22Rv1 (cell line): ENCODE results near the gene LSP1.

Experiments used
- ZFX ChIP-seq: fragments of 450-650 bp; IDR thresholded peaks from 2 replicates; pipeline ENCODE4 v1.6.1; 2017; ENCODE audit warnings: antibody characterized with exemption, borderline replicate concordance
- TF ChIP-seq, protein P1 (sequence below): fragments of 450-650 bp; IDR thresholded peaks from 2 replicates; pipeline ENCODE4 v1.5.1; 2017; ENCODE audit warnings: mild to moderate bottlenecking

- TF ChIP-seq, protein P1, sequence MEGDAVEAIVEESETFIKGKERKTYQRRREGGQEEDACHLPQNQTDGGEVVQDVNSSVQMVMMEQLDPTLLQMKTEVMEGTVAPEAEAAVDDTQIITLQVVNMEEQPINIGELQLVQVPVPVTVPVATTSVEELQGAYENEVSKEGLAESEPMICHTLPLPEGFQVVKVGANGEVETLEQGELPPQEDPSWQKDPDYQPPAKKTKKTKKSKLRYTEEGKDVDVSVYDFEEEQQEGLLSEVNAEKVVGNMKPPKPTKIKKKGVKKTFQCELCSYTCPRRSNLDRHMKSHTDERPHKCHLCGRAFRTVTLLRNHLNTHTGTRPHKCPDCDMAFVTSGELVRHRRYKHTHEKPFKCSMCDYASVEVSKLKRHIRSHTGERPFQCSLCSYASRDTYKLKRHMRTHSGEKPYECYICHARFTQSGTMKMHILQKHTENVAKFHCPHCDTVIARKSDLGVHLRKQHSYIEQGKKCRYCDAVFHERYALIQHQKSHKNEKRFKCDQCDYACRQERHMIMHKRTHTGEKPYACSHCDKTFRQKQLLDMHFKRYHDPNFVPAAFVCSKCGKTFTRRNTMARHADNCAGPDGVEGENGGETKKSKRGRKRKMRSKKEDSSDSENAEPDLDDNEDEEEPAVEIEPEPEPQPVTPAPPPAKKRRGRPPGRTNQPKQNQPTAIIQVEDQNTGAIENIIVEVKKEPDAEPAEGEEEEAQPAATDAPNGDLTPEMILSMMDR, result no peak
- no peak for TF ChIP-seq ZFX
Measured at GRCh38 chr11:1861435-1862411, 8.8 kb downstream of the LSP1 start.
